Neural progenitor cell (in vitro differentiated cells): ENCODE data around the gene C1orf21. TPM values are rescaled to one million over a fixed set of nuclear protein-coding genes. Genes with fewer than 3 reads are reported as not detected.

Experiments
- DNase-seq: peaks from one replicate; pipeline ENCODE4 v3.0.0-alpha.2; 2016; ENCODE audit warnings: low spot score
- H2AFZ ChIP-seq: fragments of 200-600 bp; sonication (generic); replicated peaks from 2 replicates; pipeline ENCODE4 v1.6.1; 2016; ENCODE audit warnings: antibody characterized with exemption
- H3F3A ChIP-seq: fragments of 200-600 bp; sonication (generic); 2 replicates; pipeline ENCODE4 v1.6.1; 2016; ENCODE audit warnings: antibody characterized with exemption, low read depth
- H3K27ac ChIP-seq: fragments of 200-600 bp; sonication (generic); 2 replicates; pipeline ENCODE4 v1.5.1; 2016; ENCODE audit warnings: mild to moderate bottlenecking
- H3K27me3 ChIP-seq: fragments of 200-600 bp; sonication (generic); 2 replicates; pipeline ENCODE4 v1.6.1; 2016; ENCODE audit warnings: mild to moderate bottlenecking, moderate library complexity
- H3K36me3 ChIP-seq: fragments of 200-600 bp; sonication (generic); 2 replicates; pipeline ENCODE4 v1.5.1; 2016
- H3K4me1 ChIP-seq: fragments of 200-600 bp; sonication (generic); 2 replicates; pipeline ENCODE4 v1.6.1; 2016; ENCODE audit warnings: mixed run types
- H3K4me2 ChIP-seq: fragments of 200-600 bp; sonication (generic); 2 replicates; pipeline ENCODE4 v1.6.1; 2016
- H3K4me3 ChIP-seq: fragments of 200-600 bp; sonication (generic); 2 replicates; pipeline ENCODE4 v1.5.1; 2016
- H3K79me2 ChIP-seq: fragments of 200-600 bp; sonication (generic); 2 replicates; pipeline ENCODE4 v1.6.1; 2016; ENCODE audit warnings: low read depth
- H3K9ac ChIP-seq: fragments of 200-600 bp; sonication (generic); 2 replicates; pipeline ENCODE4 v1.6.1; 2016
- H3K9me3 ChIP-seq: fragments of 200-600 bp; sonication (generic); 2 replicates; pipeline ENCODE4 v1.5.1; 2016; ENCODE audit warnings: low read depth
- H4K20me1 ChIP-seq: fragments of 200-600 bp; sonication (generic); 2 replicates; pipeline ENCODE4 v1.6.1; 2016; ENCODE audit warnings: low read depth
- H3K27ac Mint-ChIP-seq: 3 replicates; pipeline ENCODE4 v1.8.0; 2021; ENCODE audit warnings: mixed read lengths
- H3K27me3 Mint-ChIP-seq: 2 replicates; pipeline ENCODE4 v1.8.0; 2022; ENCODE audit warnings: low read depth, mild to moderate bottlenecking, inconsistent platforms, moderate library complexity, mixed read lengths; ENCODE audit not compliant: insufficient read depth
- H3K36me3 Mint-ChIP-seq: 3 replicates; pipeline ENCODE4 v1.8.0; 2021; ENCODE audit warnings: mixed read lengths
- H3K4me1 Mint-ChIP-seq: 3 replicates; pipeline ENCODE4 v1.8.0; 2021; ENCODE audit warnings: mixed read lengths
- H3K4me3 Mint-ChIP-seq: 3 replicates; pipeline ENCODE4 v1.8.0; 2021; ENCODE audit warnings: mild to moderate bottlenecking, moderate library complexity, mixed read lengths
- H3K9me3 Mint-ChIP-seq: 3 replicates; pipeline ENCODE4 v1.8.0; 2020; ENCODE audit warnings: mixed read lengths
- EZH2 ChIP-seq: fragments of 200-600 bp; sonication (generic); IDR thresholded peaks from 2 replicates; pipeline ENCODE4 v1.6.1; 2017; ENCODE audit warnings: antibody characterized with exemption, mild to moderate bottlenecking, moderate library complexity
- EZH2phosphoT487 ChIP-seq: fragments of 200-600 bp; sonication (generic); IDR thresholded peaks from 2 replicates; pipeline ENCODE4 v1.6.1; 2017; ENCODE audit warnings: antibody characterized with exemption
- total RNA-seq: library from RNA; depleted of rRNA; stranded (reverse); fragments of >200 nt; gene quantifications from 2 replicates; pipeline ENCODE4 v1.2.3, GENCODE V29; 2015; ENCODE audit warnings: low replicate concordance
- TF ChIP-seq, protein P1 (sequence below): fragments of 200-600 bp; sonication (generic); IDR thresholded peaks from 2 replicates; pipeline ENCODE4 v1.5.1; 2017; ENCODE audit warnings: antibody characterized with exemption, mild to moderate bottlenecking

Gene C1orf21
- total RNA-seq, 1 donor from 2014 or later: 117 TPM

DNA sequence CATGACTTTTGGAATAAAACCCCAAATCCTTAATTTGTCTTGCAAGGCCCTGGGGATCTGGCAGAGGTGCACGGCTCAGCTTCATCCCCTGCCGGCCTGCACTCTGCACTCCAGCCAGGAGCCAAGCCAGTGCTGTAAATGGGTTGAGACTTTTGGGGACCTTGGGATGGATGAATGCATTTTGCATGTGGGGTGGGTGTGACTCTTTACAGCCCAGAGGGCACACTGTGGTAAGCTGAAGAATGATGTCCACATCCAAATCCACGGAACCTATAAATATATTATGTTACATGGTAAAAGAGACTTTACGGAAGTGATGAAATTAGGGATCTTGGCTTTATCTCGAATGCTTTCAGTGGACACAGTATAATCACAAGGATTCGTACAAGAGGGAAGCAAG is 190.0 kb downstream of the C1orf21 start:
- H3K27ac Mint-ChIP-seq: no peak overlapping the region
- H2AFZ ChIP-seq: no peak overlapping the region
- H3K4me3 Mint-ChIP-seq: no peak overlapping the region
- H4K20me1 ChIP-seq: peaks cover 3% of the 10 kb centered on the region
- H3K27ac ChIP-seq: peak overlapping the region; percentile 71
- peaks cover 50% of the 10 kb centered on the region for H3K4me1 ChIP-seq
- no peaks in the 10 kb centered on the region for H3K27me3 ChIP-seq
- no peaks in the 10 kb centered on the region for H3K36me3 ChIP-seq
- peaks cover 40% of the 10 kb centered on the region for H3K79me2 ChIP-seq
- no peak overlapping the region for H3K4me2 ChIP-seq
- H3F3A ChIP-seq: peaks cover 48% of the 10 kb centered on the region
- DNase-seq: no peak
- H3K27me3 Mint-ChIP-seq: no peaks in the 10 kb centered on the region
- H3K36me3 Mint-ChIP-seq: peaks cover 5% of the 10 kb centered on the region
- H3K4me3 ChIP-seq: no peak overlapping the region
- no peaks in the 10 kb centered on the region for H3K9me3 ChIP-seq
- peaks cover 14% of the 10 kb centered on the region for H3K4me1 Mint-ChIP-seq
- H3K9me3 Mint-ChIP-seq: peaks cover 6% of the 10 kb centered on the region
- H3K9ac ChIP-seq: no peak overlapping the region
- TF ChIP-seq, protein P1, sequence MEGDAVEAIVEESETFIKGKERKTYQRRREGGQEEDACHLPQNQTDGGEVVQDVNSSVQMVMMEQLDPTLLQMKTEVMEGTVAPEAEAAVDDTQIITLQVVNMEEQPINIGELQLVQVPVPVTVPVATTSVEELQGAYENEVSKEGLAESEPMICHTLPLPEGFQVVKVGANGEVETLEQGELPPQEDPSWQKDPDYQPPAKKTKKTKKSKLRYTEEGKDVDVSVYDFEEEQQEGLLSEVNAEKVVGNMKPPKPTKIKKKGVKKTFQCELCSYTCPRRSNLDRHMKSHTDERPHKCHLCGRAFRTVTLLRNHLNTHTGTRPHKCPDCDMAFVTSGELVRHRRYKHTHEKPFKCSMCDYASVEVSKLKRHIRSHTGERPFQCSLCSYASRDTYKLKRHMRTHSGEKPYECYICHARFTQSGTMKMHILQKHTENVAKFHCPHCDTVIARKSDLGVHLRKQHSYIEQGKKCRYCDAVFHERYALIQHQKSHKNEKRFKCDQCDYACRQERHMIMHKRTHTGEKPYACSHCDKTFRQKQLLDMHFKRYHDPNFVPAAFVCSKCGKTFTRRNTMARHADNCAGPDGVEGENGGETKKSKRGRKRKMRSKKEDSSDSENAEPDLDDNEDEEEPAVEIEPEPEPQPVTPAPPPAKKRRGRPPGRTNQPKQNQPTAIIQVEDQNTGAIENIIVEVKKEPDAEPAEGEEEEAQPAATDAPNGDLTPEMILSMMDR: no peak
- TF ChIP-seq EZH2: no peak
- TF ChIP-seq EZH2phosphoT487: no peak

DNA sequence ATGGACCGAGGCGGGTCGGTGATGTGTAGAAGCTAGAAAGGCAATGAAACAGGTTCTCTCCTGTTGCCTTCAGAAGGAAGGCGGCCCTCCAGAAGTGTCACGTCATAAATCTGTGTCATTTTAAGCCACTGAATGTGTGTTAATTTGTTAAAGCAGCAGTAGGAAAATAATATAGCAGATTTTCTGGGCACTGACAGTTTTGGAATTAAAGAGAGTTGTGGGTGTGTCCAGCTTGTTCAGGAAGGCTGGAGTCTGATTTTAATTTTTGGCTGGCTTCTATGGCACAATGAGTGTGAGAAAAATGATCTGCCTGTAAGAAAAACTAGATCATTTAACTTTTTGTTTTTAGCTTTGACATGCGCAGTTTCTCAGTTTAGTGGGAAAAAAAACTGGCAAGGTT is 190.5 kb downstream of the C1orf21 start:
- Mint-ChIP-seq H3K4me3 (no peak overlapping the region), H3K9me3 (peaks cover 6% of the 10 kb centered on the region), H3K4me1 (peaks cover 16% of the 10 kb centered on the region), H3K36me3 (peaks cover 2% of the 10 kb centered on the region), H3K27ac (no peak overlapping the region), H3K27me3 (no peaks in the 10 kb centered on the region)
- Histone ChIP-seq H3K4me1 (peaks cover 55% of the 10 kb centered on the region), H3K4me2 (no peak overlapping the region), H4K20me1 (peaks cover 8% of the 10 kb centered on the region), H3K36me3 (no peaks in the 10 kb centered on the region), H3F3A (peaks cover 53% of the 10 kb centered on the region), H2AFZ (no peak overlapping the region), H3K4me3 (no peak overlapping the region), H3K79me2 (peaks cover 36% of the 10 kb centered on the region), H3K9me3 (no peaks in the 10 kb centered on the region), H3K27me3 (no peaks in the 10 kb centered on the region), H3K27ac (peak overlapping the region; percentile 71), H3K9ac (no peak overlapping the region)
- DNase-seq: no peak
- TF ChIP-seq EZH2phosphoT487 (no peak), EZH2 (no peak)
- TF ChIP-seq, protein P1: no peak

DNA sequence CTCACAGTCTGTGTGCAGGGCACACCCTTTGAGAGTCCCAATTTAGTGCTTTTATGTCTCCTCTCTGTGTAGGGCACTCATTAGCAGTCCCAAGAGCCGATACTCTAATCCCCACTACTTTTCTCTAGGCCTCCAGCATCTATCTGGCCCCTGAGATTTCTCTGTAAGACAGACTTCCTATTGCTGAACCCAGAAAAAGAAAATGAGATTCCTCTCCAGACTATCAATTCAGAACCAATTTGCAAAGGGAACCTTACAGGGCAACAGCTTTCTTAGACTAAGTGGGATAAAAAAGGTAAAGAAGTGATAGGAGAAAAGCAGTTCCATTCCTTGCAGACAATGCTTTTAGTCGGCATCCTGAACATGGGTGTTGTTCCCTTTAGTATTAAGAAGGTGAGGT is 195.6 kb downstream of the C1orf21 start:
- Mint-ChIP-seq H3K27ac (no peak overlapping the region), H3K4me3 (no peak overlapping the region), H3K4me1 (peaks cover 17% of the 10 kb centered on the region), H3K9me3 (peaks cover 6% of the 10 kb centered on the region), H3K27me3 (no peaks in the 10 kb centered on the region), H3K36me3 (peaks cover 2% of the 10 kb centered on the region)
- Histone ChIP-seq H3F3A (peaks cover 35% of the 10 kb centered on the region), H3K27ac (peak overlapping the region; percentile 79), H3K36me3 (no peaks in the 10 kb centered on the region), H3K4me3 (no peak overlapping the region), H3K9ac (no peak overlapping the region), H3K4me1 (peaks cover 37% of the 10 kb centered on the region), H3K79me2 (peaks cover 46% of the 10 kb centered on the region), H3K9me3 (no peaks in the 10 kb centered on the region), H4K20me1 (peaks cover 11% of the 10 kb centered on the region), H2AFZ (no peak overlapping the region), H3K4me2 (peak overlapping the region; percentile 43), H3K27me3 (no peaks in the 10 kb centered on the region)
- TF ChIP-seq EZH2phosphoT487 (no peak), EZH2 (no peak)
- TF ChIP-seq, protein P1: no peak
- peak; percentile 49 for DNase-seq
